HG03060 (cell line): ENCODE measurements around the gene MCUB.
"Not testable (repeated sequence)": the region's sequence is repeated elsewhere in the genome, so short reads cannot be mapped to it uniquely, and the experiment has no call there.

ENCODE experiments used
- ATAC-seq: cut with Tn5 transposase; IDR thresholded peaks from one replicate; pipeline ENCODE4 v1.9.1; 2021; ENCODE audit warnings: low read depth, moderate number of reproducible peaks; ENCODE audit not compliant: unreplicated experiment

The MCUB gene

GRCh38 chr4:109559983-109560686 is at the start of gene MCUB:
Gene MCUB, plus strand, starts transcription at chr4:109560246. Its CDS starts 92 bp downstream, at chr4:109560338.
- ATAC-seq, result peak; percentile 71

- ATAC-seq, result no peak
These were observed 49.4 kb upstream of the MCUB start for GRCh38 chr4:109510687-109511086.

- no peak for ATAC-seq
These were observed 48.6 kb upstream of the MCUB start for GRCh38 chr4:109511414-109511813.

GRCh38 chr4:109513368-109513767 is 46.7 kb upstream of the MCUB start:
- not testable (repeated sequence) for ATAC-seq

- no peak for ATAC-seq
These were observed 27.9 kb upstream of the MCUB start for GRCh38 chr4:109532182-109532581.

GRCh38 chr4:109545401-109545800 is 14.6 kb upstream of the MCUB start:
- no peak for ATAC-seq

GRCh38 chr4:109547394-109547793 is 12.7 kb upstream of the MCUB start:
- no peak for ATAC-seq

GRCh38 chr4:109548655-109549054 is 11.4 kb upstream of the MCUB start:
- ATAC-seq, result no peak

GRCh38 chr4:109552237-109552636 is 7.8 kb upstream of the MCUB start:
- no peak for ATAC-seq

- ATAC-seq, result no peak
These were observed 6.9 kb upstream of the MCUB start for GRCh38 chr4:109553130-109553529.

GRCh38 chr4:109554971-109555370 is 5.1 kb upstream of the MCUB start:
- no peak for ATAC-seq

- ATAC-seq, result no peak
These were observed 2.6 kb upstream of the MCUB start for GRCh38 chr4:109557433-109557832.

- not testable (repeated sequence) for ATAC-seq
These were observed 2.0 kb upstream of the MCUB start for GRCh38 chr4:109558095-109558494.

GRCh38 chr4:109559625-109559982 is 442 bp upstream of the MCUB start:
- ATAC-seq, result peak; percentile 11

GRCh38 chr4:109560687-109561461 is 828 bp downstream of the MCUB start:
- peak; percentile 60 for ATAC-seq

GRCh38 chr4:109562457-109563239 is 2.6 kb downstream of the MCUB start:
- no peak for ATAC-seq

GRCh38 chr4:109571494-109571893 is 11.4 kb downstream of the MCUB start:
- ATAC-seq, result no peak

GRCh38 chr4:109572154-109572553 is 12.1 kb downstream of the MCUB start:
- no peak for ATAC-seq

- no peak for ATAC-seq
These were observed 14.4 kb downstream of the MCUB start for GRCh38 chr4:109574443-109574850.

GRCh38 chr4:109574931-109575804 is 15.1 kb downstream of the MCUB start:
- ATAC-seq, result no peak
